ENCODE results near the gene TGIF1.

TGIF1 gene

GRCh38 chr18:3480827-3481573 is 31.0 kb downstream of the TGIF1 start:
- H3K36me3 ChIP-seq (ENCODE audit: control insufficient read depth, insufficient read depth, low read length), result no peaks in the 10 kb centered on the region
- no peaks in the 10 kb centered on the region for H3K9me3 ChIP-seq (ENCODE audit: control insufficient read depth, low read length)
- no peak overlapping the region for H3K27ac ChIP-seq (ENCODE audit: insufficient read depth, low read length, poor library complexity, severe bottlenecking)
- no peaks in the 10 kb centered on the region for H3K4me1 ChIP-seq (ENCODE audit: control insufficient read depth, insufficient read depth, low read length, poor library complexity, severe bottlenecking)
- no peaks in the 10 kb centered on the region for H3K27me3 ChIP-seq (replicated peaks; ENCODE audit: control insufficient read depth, insufficient read depth, low read length, poor library complexity, severe bottlenecking)
- H3K4me3 ChIP-seq (ENCODE audit: insufficient read depth, low read depth, low read length, poor library complexity, severe bottlenecking), result no peak overlapping the region
- DNase-seq, result no peak

GRCh38 chr18:3481696-3482210 is 31.8 kb downstream of the TGIF1 start:
- Histone ChIP-seq H3K36me3 (ENCODE audit: control insufficient read depth, insufficient read depth, low read length) (no peaks in the 10 kb centered on the region), H3K27me3 (replicated peaks; ENCODE audit: control insufficient read depth, insufficient read depth, low read length, poor library complexity, severe bottlenecking) (no peaks in the 10 kb centered on the region), H3K4me3 (ENCODE audit: insufficient read depth, low read depth, low read length, poor library complexity, severe bottlenecking) (no peak overlapping the region), H3K4me1 (ENCODE audit: control insufficient read depth, insufficient read depth, low read length, poor library complexity, severe bottlenecking) (no peaks in the 10 kb centered on the region), H3K27ac (ENCODE audit: insufficient read depth, low read length, poor library complexity, severe bottlenecking) (no peak overlapping the region), H3K9me3 (ENCODE audit: control insufficient read depth, low read length) (no peaks in the 10 kb centered on the region)
- no peak for DNase-seq

- Histone ChIP-seq H3K9me3 (ENCODE audit: control insufficient read depth, low read length) (no peaks in the 10 kb centered on the region), H3K36me3 (ENCODE audit: control insufficient read depth, insufficient read depth, low read length) (no peaks in the 10 kb centered on the region), H3K4me3 (ENCODE audit: insufficient read depth, low read depth, low read length, poor library complexity, severe bottlenecking) (no peak overlapping the region), H3K27ac (ENCODE audit: insufficient read depth, low read length, poor library complexity, severe bottlenecking) (no peak overlapping the region), H3K27me3 (replicated peaks; ENCODE audit: control insufficient read depth, insufficient read depth, low read length, poor library complexity, severe bottlenecking) (no peaks in the 10 kb centered on the region), H3K4me1 (ENCODE audit: control insufficient read depth, insufficient read depth, low read length, poor library complexity, severe bottlenecking) (no peaks in the 10 kb centered on the region)
- no peak for DNase-seq
Measured at GRCh38 chr18:3482258-3482657, 32.3 kb downstream of the TGIF1 start.

GRCh38 chr18:3485153-3486149 is 35.5 kb downstream of the TGIF1 start:
- Histone ChIP-seq H3K9me3 (ENCODE audit: control insufficient read depth, low read length) (no peaks in the 10 kb centered on the region), H3K4me1 (ENCODE audit: control insufficient read depth, insufficient read depth, low read length, poor library complexity, severe bottlenecking) (no peaks in the 10 kb centered on the region), H3K27ac (ENCODE audit: insufficient read depth, low read length, poor library complexity, severe bottlenecking) (no peak overlapping the region), H3K4me3 (ENCODE audit: insufficient read depth, low read depth, low read length, poor library complexity, severe bottlenecking) (no peak overlapping the region), H3K36me3 (ENCODE audit: control insufficient read depth, insufficient read depth, low read length) (no peaks in the 10 kb centered on the region), H3K27me3 (replicated peaks; ENCODE audit: control insufficient read depth, insufficient read depth, low read length, poor library complexity, severe bottlenecking) (no peaks in the 10 kb centered on the region)
- DNase-seq, result no peak

- Histone ChIP-seq H3K27me3 (replicated peaks; ENCODE audit: control insufficient read depth, insufficient read depth, low read length, poor library complexity, severe bottlenecking) (no peaks in the 10 kb centered on the region), H3K36me3 (ENCODE audit: control insufficient read depth, insufficient read depth, low read length) (no peaks in the 10 kb centered on the region), H3K9me3 (ENCODE audit: control insufficient read depth, low read length) (no peaks in the 10 kb centered on the region), H3K4me3 (ENCODE audit: insufficient read depth, low read depth, low read length, poor library complexity, severe bottlenecking) (no peak overlapping the region), H3K4me1 (ENCODE audit: control insufficient read depth, insufficient read depth, low read length, poor library complexity, severe bottlenecking) (no peaks in the 10 kb centered on the region), H3K27ac (ENCODE audit: insufficient read depth, low read length, poor library complexity, severe bottlenecking) (no peak overlapping the region)
- no peak for DNase-seq
Measured at GRCh38 chr18:3486512-3486911, 36.5 kb downstream of the TGIF1 start.

GRCh38 chr18:3489462-3489861 is 39.5 kb downstream of the TGIF1 start:
- H3K36me3 ChIP-seq (ENCODE audit: control insufficient read depth, insufficient read depth, low read length), result no peaks in the 10 kb centered on the region
- H3K4me3 ChIP-seq (ENCODE audit: insufficient read depth, low read depth, low read length, poor library complexity, severe bottlenecking), result no peak overlapping the region
- no peaks in the 10 kb centered on the region for H3K9me3 ChIP-seq (ENCODE audit: control insufficient read depth, low read length)
- no peak overlapping the region for H3K27ac ChIP-seq (ENCODE audit: insufficient read depth, low read length, poor library complexity, severe bottlenecking)
- DNase-seq, result no peak
- H3K4me1 ChIP-seq (ENCODE audit: control insufficient read depth, insufficient read depth, low read length, poor library complexity, severe bottlenecking), result no peaks in the 10 kb centered on the region
- H3K27me3 ChIP-seq (replicated peaks; ENCODE audit: control insufficient read depth, insufficient read depth, low read length, poor library complexity, severe bottlenecking), result no peaks in the 10 kb centered on the region

GRCh38 chr18:3491981-3492555 is 42.1 kb downstream of the TGIF1 start:
- no peaks in the 10 kb centered on the region for H3K27me3 ChIP-seq (replicated peaks; ENCODE audit: control insufficient read depth, insufficient read depth, low read length, poor library complexity, severe bottlenecking)
- DNase-seq, result no peak
- H3K4me1 ChIP-seq (ENCODE audit: control insufficient read depth, insufficient read depth, low read length, poor library complexity, severe bottlenecking), result no peaks in the 10 kb centered on the region
- no peak overlapping the region for H3K27ac ChIP-seq (ENCODE audit: insufficient read depth, low read length, poor library complexity, severe bottlenecking)
- H3K4me3 ChIP-seq (ENCODE audit: insufficient read depth, low read depth, low read length, poor library complexity, severe bottlenecking), result no peak overlapping the region
- H3K9me3 ChIP-seq (ENCODE audit: control insufficient read depth, low read length), result no peaks in the 10 kb centered on the region
- no peaks in the 10 kb centered on the region for H3K36me3 ChIP-seq (ENCODE audit: control insufficient read depth, insufficient read depth, low read length)

GRCh38 chr18:3492721-3493120 is 42.7 kb downstream of the TGIF1 start:
- no peaks in the 10 kb centered on the region for H3K27me3 ChIP-seq (replicated peaks; ENCODE audit: control insufficient read depth, insufficient read depth, low read length, poor library complexity, severe bottlenecking)
- no peaks in the 10 kb centered on the region for H3K36me3 ChIP-seq (ENCODE audit: control insufficient read depth, insufficient read depth, low read length)
- H3K4me1 ChIP-seq (ENCODE audit: control insufficient read depth, insufficient read depth, low read length, poor library complexity, severe bottlenecking), result no peaks in the 10 kb centered on the region
- H3K9me3 ChIP-seq (ENCODE audit: control insufficient read depth, low read length), result no peaks in the 10 kb centered on the region
- no peak overlapping the region for H3K27ac ChIP-seq (ENCODE audit: insufficient read depth, low read length, poor library complexity, severe bottlenecking)
- no peak for DNase-seq
- H3K4me3 ChIP-seq (ENCODE audit: insufficient read depth, low read depth, low read length, poor library complexity, severe bottlenecking), result no peak overlapping the region

GRCh38 chr18:3493501-3494244 is 43.7 kb downstream of the TGIF1 start:
- DNase-seq, result no peak
- H3K27ac ChIP-seq (ENCODE audit: insufficient read depth, low read length, poor library complexity, severe bottlenecking), result no peak overlapping the region
- peaks cover under 1% of the 10 kb centered on the region for H3K27me3 ChIP-seq (replicated peaks; ENCODE audit: control insufficient read depth, insufficient read depth, low read length, poor library complexity, severe bottlenecking)
- no peaks in the 10 kb centered on the region for H3K36me3 ChIP-seq (ENCODE audit: control insufficient read depth, insufficient read depth, low read length)
- H3K9me3 ChIP-seq (ENCODE audit: control insufficient read depth, low read length), result no peaks in the 10 kb centered on the region
- H3K4me3 ChIP-seq (ENCODE audit: insufficient read depth, low read depth, low read length, poor library complexity, severe bottlenecking), result no peak overlapping the region
- H3K4me1 ChIP-seq (ENCODE audit: control insufficient read depth, insufficient read depth, low read length, poor library complexity, severe bottlenecking), result peaks cover 1% of the 10 kb centered on the region

Data from effector memory CD4-positive, alpha-beta T cell (primary cell).